H1 (cell line): ENCODE measurements around the gene ZNF837. TPM values are rescaled to one million over a fixed set of nuclear protein-coding genes. Genes with fewer than 3 reads are reported as not detected.

Experiments used
- CTCF ChIA-PET: fragments of 300-600 bp; sonication (Branson Sonifier 250); formaldehyde crosslinking; loops from one replicate; lab custom pipeline; 2021; ENCODE audit not compliant: partially characterized antibody; lab: Charles Lee
- POLR2A ChIA-PET: fragments of 300-600 bp; sonication (Branson Sonifier 250); formaldehyde crosslinking; loops from one replicate; lab custom pipeline; 2021; ENCODE audit warnings: inconsistent platforms; ENCODE audit not compliant: partially characterized antibody; lab: Charles Lee
- DNase-seq, 2 experiments: peaks; one replicate each; pipeline versions ENCODE4 v3.0.0 to v3.0.0-alpha.2; 2010 to 2022; ENCODE audit warnings: low spot score in 2 of 2, low read depth in 1 of 2, mixed read lengths in 1 of 2
- FAIRE-seq: peaks from 2 replicates; lab custom pipeline; 2011; peaks lifted over from hg19 to GRCh38; lab: Jason Lieb, UNC
- H2AFZ ChIP-seq: 2 replicates; pipeline ENCODE4 v1.8.1; 2012; ENCODE audit warnings: low read length, inconsistent platforms
- H2AK5ac ChIP-seq: 2 replicates; pipeline ENCODE4 v1.6.1; 2013; ENCODE audit warnings: low read depth, low read length
- H2BK120ac ChIP-seq: replicated peaks from 2 replicates; pipeline ENCODE3; 2013; ENCODE audit warnings: low read depth, low read length, inconsistent platforms
- H2BK12ac ChIP-seq: 2 replicates; pipeline ENCODE4 v1.6.1; 2013; ENCODE audit warnings: low read depth, low read length
- H2BK15ac ChIP-seq: 2 replicates; pipeline ENCODE4 v1.6.1; 2013; ENCODE audit warnings: low read length
- H2BK20ac ChIP-seq: 2 replicates; pipeline ENCODE4 v1.6.1; 2013; ENCODE audit warnings: low read length
- H2BK5ac ChIP-seq: 2 replicates; pipeline ENCODE4 v1.6.1; 2013; ENCODE audit warnings: low read depth, low read length
- H3K14ac ChIP-seq: 2 replicates; pipeline ENCODE4 v1.6.1; 2013; ENCODE audit warnings: inconsistent platforms; ENCODE audit not compliant: insufficient read length
- H3K18ac ChIP-seq: 2 replicates; pipeline ENCODE4 v1.6.1; 2013; ENCODE audit warnings: low read length; ENCODE audit errors: extremely low read depth
- H3K23ac ChIP-seq: 2 replicates; pipeline ENCODE4 v1.6.1; 2013; ENCODE audit warnings: inconsistent platforms; ENCODE audit not compliant: insufficient read length
- H3K23me2 ChIP-seq: 2 replicates; pipeline ENCODE4 v1.6.1; 2013; ENCODE audit warnings: low read depth, low read length
- H3K27ac ChIP-seq: 2 replicates; pipeline ENCODE4 v1.6.1; 2011; ENCODE audit warnings: low read depth, low read length, inconsistent platforms
- H3K27me3 ChIP-seq, 4 experiments: replicated peaks in 1 of 4; 1 replicate in 1 of 4; 2 replicates in 3 of 4; pipeline versions ENCODE4 v1.6.1 to v1.8.1; 2011 to 2013; ENCODE audit warnings: low read length in 3 of 4, mild to moderate bottlenecking in 3 of 4, inconsistent platforms in 2 of 4, mixed read lengths in 2 of 4, moderate library complexity in 1 of 4; ENCODE audit not compliant: control insufficient read depth in 3 of 4, insufficient read depth in 3 of 4; ENCODE audit errors: extremely low read depth in 1 of 4
- H3K36me3 ChIP-seq, 4 experiments: 2 replicates each; pipeline versions ENCODE4 v1.6.1 to v1.8.1; 2011 to 2013; ENCODE audit warnings: mild to moderate bottlenecking in 4 of 4, low read length in 3 of 4, moderate library complexity in 2 of 4, control low read depth in 1 of 4, inconsistent platforms in 1 of 4; ENCODE audit not compliant: insufficient read depth in 4 of 4, control insufficient read depth in 2 of 4
- H3K4ac ChIP-seq: replicated peaks from 2 replicates; pipeline ENCODE3; 2013; ENCODE audit warnings: low read length, low read depth, mixed read lengths, inconsistent platforms; ENCODE audit not compliant: insufficient read length
- H3K4me1 ChIP-seq, 4 experiments: replicated peaks in 1 of 4; 1 replicate in 1 of 4; 2 replicates in 3 of 4; pipeline versions ENCODE4 v1.6.1 to v1.8.1; 2011 to 2013; ENCODE audit warnings: low read length in 3 of 4, inconsistent platforms in 2 of 4, mixed read lengths in 1 of 4; ENCODE audit not compliant: insufficient read depth in 4 of 4, control insufficient read depth in 3 of 4
- H3K4me2 ChIP-seq, 2 experiments: 2 replicates each; pipeline versions ENCODE4 v1.6.1 to v1.8.1; 2011 to 2013; ENCODE audit warnings: low read depth in 2 of 2, low read length in 2 of 2, control low read depth in 1 of 2, inconsistent platforms in 1 of 2, mild to moderate bottlenecking in 1 of 2; ENCODE audit not compliant: insufficient read depth in 1 of 2
- H3K4me3 ChIP-seq, 4 experiments: fragments of 200-600, 300-600 bp in 1 of 4; sonication (generic), shearing (Covaris generic), sonication (Bioruptor Twin) in 1 of 4; 2 replicates each; pipeline versions ENCODE4 v1.5.1 to v1.8.1; 2011 to 2016; ENCODE audit warnings: low read length in 4 of 4, low read depth in 3 of 4, control low read depth in 2 of 4, inconsistent platforms in 2 of 4, mild to moderate bottlenecking in 2 of 4, mixed read lengths in 1 of 4, moderate library complexity in 1 of 4; ENCODE audit not compliant: insufficient read depth in 2 of 4; ENCODE audit errors: extremely low read depth in 1 of 4
- H3K56ac ChIP-seq: replicated peaks from 2 replicates; pipeline ENCODE3; 2013; ENCODE audit warnings: low read depth, mild to moderate bottlenecking, mixed read lengths, low read length, inconsistent platforms; ENCODE audit not compliant: insufficient read length
- H3K79me1 ChIP-seq: 2 replicates; pipeline ENCODE4 v1.6.1; 2013; ENCODE audit warnings: low read depth, low read length, control low read depth
- H3K79me2 ChIP-seq, 2 experiments: 2 replicates each; pipeline versions ENCODE4 v1.6.1 to v1.8.1; 2012 to 2013; ENCODE audit warnings: low read length in 2 of 2, mild to moderate bottlenecking in 2 of 2, inconsistent platforms in 1 of 2; ENCODE audit not compliant: insufficient read depth in 2 of 2, control insufficient read depth in 1 of 2
- H3K9ac ChIP-seq, 4 experiments: replicated peaks in 1 of 4; 1 replicate in 1 of 4; 2 replicates in 3 of 4; pipeline versions ENCODE4 v1.6.1 to v1.8.1; 2011 to 2013; ENCODE audit warnings: low read depth in 3 of 4, low read length in 3 of 4, control low read depth in 2 of 4, mild to moderate bottlenecking in 2 of 4, moderate library complexity in 2 of 4, inconsistent platforms in 1 of 4; ENCODE audit errors: extremely low read depth in 1 of 4
- H3K9me3 ChIP-seq, 2 experiments: 2 replicates each; pipeline versions ENCODE4 v1.6.1 to v1.8.1; 2012 to 2013; ENCODE audit warnings: mild to moderate bottlenecking in 2 of 2, moderate library complexity in 2 of 2, control low read depth in 1 of 2, inconsistent platforms in 1 of 2, low read depth in 1 of 2, low read length in 1 of 2, mixed read lengths in 1 of 2; ENCODE audit not compliant: insufficient read depth in 2 of 2
- H4K20me1 ChIP-seq, 2 experiments: replicated peaks in 1 of 2; 2 replicates each; pipeline versions ENCODE3 to v1.8.1; 2011 to 2013; ENCODE audit warnings: inconsistent platforms in 2 of 2, low read length in 2 of 2, mild to moderate bottlenecking in 1 of 2; ENCODE audit not compliant: insufficient read depth in 2 of 2, control insufficient read depth in 1 of 2
- H4K5ac ChIP-seq: 2 replicates; pipeline ENCODE4 v1.6.1; 2013; ENCODE audit warnings: low read length, low read depth, mixed read lengths, inconsistent platforms; ENCODE audit not compliant: insufficient read length
- H4K8ac ChIP-seq: 2 replicates; pipeline ENCODE4 v1.8.0; 2013; ENCODE audit warnings: mild to moderate bottlenecking, moderate library complexity, low read length, inconsistent platforms; ENCODE audit not compliant: insufficient read depth; ENCODE audit errors: extremely low read depth
- H4K91ac ChIP-seq: replicated peaks from 2 replicates; pipeline ENCODE3; 2013; ENCODE audit warnings: low read length, mixed read lengths, inconsistent platforms; ENCODE audit not compliant: insufficient read length
- ATF3 ChIP-seq: IDR thresholded peaks from 2 replicates; pipeline ENCODE4 v1.6.1; 2011; ENCODE audit warnings: low read depth, mild to moderate bottlenecking, low read length; ENCODE audit not compliant: insufficient read depth
- BCL11A ChIP-seq, 2 experiments: IDR thresholded peaks; one replicate each; pipeline ENCODE4 v1.6.1; 2011; ENCODE audit warnings: low read depth in 2 of 2, low read length in 2 of 2, mild to moderate bottlenecking in 2 of 2
- CREB1 ChIP-seq: IDR thresholded peaks from 2 replicates; pipeline ENCODE4 v1.6.1; 2012; ENCODE audit warnings: inconsistent platforms
- MAFK ChIP-seq: IDR thresholded peaks from 2 replicates; pipeline ENCODE4 v1.6.1; 2012; ENCODE audit warnings: low read depth, mild to moderate bottlenecking, improper control_type of control experiment, low read length
- NRF1 ChIP-seq: IDR thresholded peaks from 2 replicates; pipeline ENCODE4 v1.6.1; 2011; ENCODE audit warnings: mild to moderate bottlenecking, low read depth, low read length, improper control_type of control experiment
- SIN3A ChIP-seq, 2 experiments: IDR thresholded peaks in 1 of 2; conservative IDR thresholded peaks in 1 of 2; 2 replicates each; pipeline ENCODE4 v1.6.1; 2011 to 2012; ENCODE audit warnings: low read length in 2 of 2, improper control_type of control experiment in 1 of 2, low read depth in 1 of 2, mild to moderate bottlenecking in 1 of 2
- SRF ChIP-seq: IDR thresholded peaks from 2 replicates; pipeline ENCODE4 v1.6.1; 2011; ENCODE audit warnings: mild to moderate bottlenecking, low read depth, low read length, moderate library complexity
- YY1 ChIP-seq: IDR thresholded peaks from 2 replicates; pipeline ENCODE4 v1.6.1; 2011; ENCODE audit warnings: low read depth, mild to moderate bottlenecking, low read length
- WGBS, 2 experiments: shearing (Covaris generic) in 1 of 2; methylation state at CpG; one replicate each; pipeline versions ENCODE4 v1.1.6 to v1.1.7; 2013 to 2015; ENCODE audit warnings: low lambda C conversion rate in 2 of 2, mixed read lengths in 2 of 2, inconsistent platforms in 1 of 2, low coverage in 1 of 2, missing lambda C conversion rate in 1 of 2; ENCODE audit not compliant: insufficient replicate concordance in 2 of 2, insufficient coverage in 1 of 2, insufficient read length in 1 of 2; ENCODE audit errors: extremely low coverage in 1 of 2, missing lambda C conversion rate in 1 of 2; 5-methylcytosine and 5-hydroxymethylcytosine counted together
- polyA plus RNA-seq, 7 experiments: library from polyadenylated mRNA; depleted of rRNA in 3 of 7; stranded (reverse) in 5 of 7; unstranded in 2 of 7; fragments of >200 nt in 5 of 7; fragments of 200-250 nt in 2 of 7; gene quantifications; 1 replicate in 5 of 7; 2 replicates in 1 of 7; 4 replicates in 1 of 7; pipeline versions ENCODE4 v1.2.1 to v1.2.3, GENCODE V29; 2011 to 2013; ENCODE audit warnings: missing spikeins in 2 of 7, mixed read lengths in 2 of 7
- total RNA-seq: library from RNA; stranded (reverse); fragmentation: NEBNext Ultra II Directional; extraction: Animal tissue kit (Norgen Biotek cat#: 25700); gene quantifications from 2 replicates; pipeline ENCODE4 v1.2.1, GENCODE V29; 2021

The ZNF837 gene
- total and polyA plus RNA-seq, 2 of the 8 experiments (the other 6 are each of a cell fraction or from before 2014, with no cell fraction given) = 1.9 to 3.3 TPM

- H2AFZ ChIP-seq = no peak overlapping the region
- no peak overlapping the region for H2BK15ac ChIP-seq
- H3K4me1 ChIP-seq = no peaks in the 10 kb centered on the region
- H2BK120ac ChIP-seq = no peak overlapping the region
- no peak overlapping the region for H2BK12ac ChIP-seq
- no peaks in the 10 kb centered on the region for H3K27me3 ChIP-seq
- H4K91ac ChIP-seq = no peak overlapping the region
- no peak overlapping the region for H4K8ac ChIP-seq
- no peaks in the 10 kb centered on the region for H3K79me1 ChIP-seq
- ChIA-PET POLR2A (interaction anchor here (1.6 to 2.1 kb wide), 2 partner anchors 21 to 22 kb away, joined by 4 to 8 read pairs; partner anchors contain the start of gene RNF225), CTCF (interaction anchor here (1.0 to 1.3 kb wide), 3 partner anchors 11 to 51 kb away, joined by 3 read pairs; no protein-coding TSS in a partner anchor)
- DNase-seq (no peak), FAIRE-seq (no peak)
- no peak overlapping the region for H3K9ac ChIP-seq
- TF ChIP-seq CREB1 (no peak), MAFK (no peak), BCL11A (IDR thresholded peaks at IDR 0.05; ENCODE audit: low read depth in 2 of 2, low read length in 2 of 2) (no peak), SIN3A (conservative IDR thresholded peaks at IDR 0.05 in 1 of 2, IDR thresholded peaks at IDR 0.05 in 1 of 2; ENCODE audit: low read depth in 1 of 2, low read length in 2 of 2) (no peak), ATF3 (no peak), YY1 (no peak), SRF (no peak), NRF1 (no peak)
- no peaks in the 10 kb centered on the region for H4K20me1 ChIP-seq
- no peak overlapping the region for H2BK5ac ChIP-seq
- H3K4ac ChIP-seq = no peak overlapping the region
- no peak overlapping the region for H3K27ac ChIP-seq
- peaks cover 0 to 14% (median 6%) of the 10 kb centered on the region in 4 experiments; a peak in 4 of 8 replicates for H3K36me3 ChIP-seq
- H3K23me2 ChIP-seq = no peaks in the 10 kb centered on the region
- no peak overlapping the region for H3K14ac ChIP-seq
- no peaks in the 10 kb centered on the region for H3K79me2 ChIP-seq
- peaks cover 6 to 7% of the 10 kb centered on the region in 2 experiments; a peak in 2 of 4 replicates for H3K9me3 ChIP-seq
- H3K4me3 ChIP-seq = no peak overlapping the region
- no peak overlapping the region for H3K4me2 ChIP-seq
- H2BK20ac ChIP-seq = no peak overlapping the region
- H2AK5ac ChIP-seq = no peak overlapping the region
- H3K23ac ChIP-seq = no peak overlapping the region
- no peak overlapping the region for H3K18ac ChIP-seq
- H3K56ac ChIP-seq = no peak overlapping the region
- no peak overlapping the region for H4K5ac ChIP-seq
- 91% methylated on average over 7 of the region's 7 CpGs; no CpG with 5 or more reads in 1 of the 2 experiments for WGBS, 2 experiments
Measured at GRCh38 chr19:58417071-58417470, 36.2 kb upstream of the ZNF837 start.
